DMS153 (cell line): ENCODE results near the gene KLHL29.
A peak's percentile ranks its signal among the peaks of the same experiment; 100 is the strongest.
"Not testable (repeated sequence)": the region's sequence is repeated elsewhere in the genome, so short reads cannot be mapped to it uniquely, and the experiment has no call there.

Source experiments
- DNase-seq: peaks from one replicate; lab custom pipeline; 2025; lab: John Stamatoyannopoulos, UW

The KLHL29 gene

GRCh38 chr2:23384551-23385343, at the start of gene KLHL29:
Gene KLHL29, plus strand, starts transcription at chr2:23385179. Its CDS starts 177,018 bp downstream, at chr2:23562197.
- DNase-seq = no peak

- no peak for DNase-seq
Observed at GRCh38 chr2:23335550-23335949, 49.4 kb upstream of the KLHL29 start.

DNA sequence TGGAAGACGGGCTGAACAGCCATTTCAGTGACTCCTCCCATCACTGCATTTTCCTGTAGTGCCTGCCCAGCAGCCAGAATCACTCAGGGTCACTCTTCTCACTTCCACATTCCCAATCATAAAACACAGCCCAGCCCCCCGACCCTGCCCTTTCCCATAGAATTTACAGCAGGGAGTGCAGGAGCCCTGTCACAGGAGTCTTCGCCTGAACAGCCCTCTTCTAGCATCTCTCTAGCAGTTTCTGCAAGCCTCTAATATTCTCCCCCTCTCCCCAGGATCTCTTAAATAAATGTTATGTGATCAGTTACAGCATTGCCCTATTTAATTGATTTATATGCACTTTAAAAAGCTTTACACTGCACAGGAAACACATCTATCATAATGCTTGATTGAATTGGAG, 42.9 kb upstream of the KLHL29 start:
- DNase-seq = no peak

DNA sequence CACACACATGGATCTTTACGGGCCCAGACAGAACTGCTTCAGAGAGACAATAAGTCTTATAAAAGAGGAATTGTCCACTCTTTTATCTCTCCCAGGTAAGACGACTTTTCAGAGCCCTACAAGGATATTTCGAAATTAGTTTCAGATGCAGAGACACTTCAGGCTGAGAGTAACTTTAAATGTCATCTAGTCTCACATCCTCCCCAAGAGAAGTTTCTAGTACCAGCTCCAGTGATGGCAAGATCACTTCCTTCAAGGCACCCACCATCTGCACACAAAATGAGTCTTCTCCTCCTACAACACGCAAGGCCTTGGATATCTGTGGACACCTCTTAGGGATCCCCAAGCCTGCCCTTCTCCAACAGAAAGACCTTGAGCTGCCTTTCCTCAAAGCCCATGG, 39.0 kb upstream of the KLHL29 start:
- no peak for DNase-seq

- DNase-seq = no peak
Observed at GRCh38 chr2:23346781-23347180, 38.2 kb upstream of the KLHL29 start.

GRCh38 chr2:23347471-23348092, 37.4 kb upstream of the KLHL29 start:
- DNase-seq = no peak

- DNase-seq = not testable (repeated sequence)
Observed at GRCh38 chr2:23348093-23348481, 36.9 kb upstream of the KLHL29 start.

DNA sequence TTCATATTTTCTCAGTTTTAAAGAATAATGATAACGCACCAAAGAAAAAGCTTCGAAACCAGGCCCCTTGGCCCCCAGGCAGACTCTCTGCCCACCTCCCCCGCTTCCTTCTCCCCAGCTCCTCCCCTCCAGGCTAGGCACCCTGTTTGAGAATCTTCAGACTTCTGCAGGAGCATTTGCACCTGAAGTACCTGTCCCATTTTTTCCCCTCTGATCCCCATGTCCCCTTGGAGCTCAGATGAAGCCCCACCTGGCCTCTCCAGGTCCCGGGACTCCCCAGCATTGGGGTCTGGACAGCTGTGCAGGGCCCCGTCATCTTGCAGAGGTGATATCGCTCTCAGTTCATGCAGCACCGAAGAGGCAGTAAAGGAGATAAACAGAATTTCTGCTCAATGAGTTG, 35.5 kb upstream of the KLHL29 start:
- no peak for DNase-seq

GRCh38 chr2:23350041-23350791, 34.8 kb upstream of the KLHL29 start:
- DNase-seq = no peak

DNA sequence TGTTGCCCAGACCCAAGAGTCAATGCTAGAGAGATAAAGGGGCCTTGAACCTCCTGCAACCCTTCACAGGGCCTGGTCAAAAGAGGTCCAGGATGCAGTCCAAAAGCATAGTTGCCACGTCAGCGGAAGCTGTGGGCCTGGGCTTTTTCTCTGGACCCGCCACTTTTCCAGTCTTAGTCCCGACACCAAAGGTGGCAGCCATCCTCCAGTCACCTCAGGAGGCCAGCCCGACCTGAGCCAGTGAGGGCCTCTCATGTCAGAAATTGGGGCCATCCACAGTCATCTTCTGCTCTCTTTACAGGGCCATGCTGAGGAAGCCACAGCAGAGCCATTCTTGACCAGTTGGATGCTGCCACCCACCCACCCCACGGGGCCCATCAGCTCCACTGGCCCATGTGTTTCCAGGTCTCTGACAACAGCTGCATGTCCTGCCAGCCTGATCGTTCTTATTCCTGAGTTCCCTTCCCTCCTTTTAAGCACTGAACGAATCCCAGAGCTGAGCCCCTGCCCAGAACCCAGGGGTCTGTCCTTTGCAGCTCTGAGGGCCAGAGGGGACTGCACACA, 34.1 kb upstream of the KLHL29 start:
- no peak for DNase-seq

- peak; percentile 19 for DNase-seq
Observed at GRCh38 chr2:23351388-23352141, 33.4 kb upstream of the KLHL29 start.

DNA sequence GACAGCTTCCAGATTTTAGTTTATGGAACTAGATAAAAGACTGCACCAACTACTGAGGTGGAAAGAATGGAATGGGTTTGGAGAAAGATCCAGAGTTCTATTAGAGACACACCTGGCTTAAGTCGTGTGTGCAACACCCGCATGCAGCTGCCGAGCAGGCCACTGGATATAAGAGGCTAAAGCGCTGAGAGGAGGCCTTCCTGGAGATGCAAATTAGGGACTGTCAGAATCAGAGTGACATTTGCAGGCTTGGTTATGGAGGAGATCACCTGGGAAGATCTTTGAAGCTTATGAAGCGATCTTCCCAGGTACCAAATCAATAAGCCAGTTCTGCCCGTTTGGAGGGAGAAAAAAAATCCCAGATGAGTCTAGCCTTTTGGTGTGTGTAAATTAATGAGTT, 30.4 kb upstream of the KLHL29 start:
- no peak for DNase-seq

- DNase-seq = no peak
Observed at GRCh38 chr2:23355001-23355400, 30.0 kb upstream of the KLHL29 start.

GRCh38 chr2:23356711-23357110, 28.3 kb upstream of the KLHL29 start:
- DNase-seq = no peak

- no peak for DNase-seq
Observed at GRCh38 chr2:23359631-23360567, 25.1 kb upstream of the KLHL29 start.

DNA sequence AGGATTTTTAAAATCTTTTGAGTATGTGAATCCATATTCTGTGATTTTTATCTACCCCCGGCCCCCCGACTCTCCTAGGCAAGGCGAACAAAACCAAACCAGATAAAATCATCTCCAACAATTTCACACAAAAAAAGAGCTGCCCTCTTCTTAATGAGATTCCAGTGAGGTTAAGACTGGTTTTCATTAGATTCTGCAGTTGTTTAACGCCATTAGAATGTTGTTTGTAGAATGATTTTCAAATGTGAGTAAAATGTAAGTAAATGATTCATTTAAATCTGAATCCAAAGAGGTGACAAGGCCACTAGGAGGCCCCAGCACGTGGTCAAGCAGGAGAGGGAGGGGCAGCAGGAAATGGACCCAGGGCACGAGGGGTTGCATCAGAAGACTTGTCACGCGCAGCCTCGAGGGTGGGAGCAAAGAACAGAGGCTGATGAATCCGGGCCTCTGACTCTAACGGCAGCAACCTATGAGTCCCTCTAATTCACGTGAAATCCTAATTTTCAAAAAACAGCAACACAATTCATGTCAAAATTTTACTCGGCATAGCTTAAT, 24.3 kb upstream of the KLHL29 start:
- DNase-seq = no peak

- no peak for DNase-seq
Observed at GRCh38 chr2:23361152-23361551, 23.8 kb upstream of the KLHL29 start.

GRCh38 chr2:23363268-23363667, 21.7 kb upstream of the KLHL29 start:
- no peak for DNase-seq

- no peak for DNase-seq
Observed at GRCh38 chr2:23363831-23364230, 21.1 kb upstream of the KLHL29 start.

DNA sequence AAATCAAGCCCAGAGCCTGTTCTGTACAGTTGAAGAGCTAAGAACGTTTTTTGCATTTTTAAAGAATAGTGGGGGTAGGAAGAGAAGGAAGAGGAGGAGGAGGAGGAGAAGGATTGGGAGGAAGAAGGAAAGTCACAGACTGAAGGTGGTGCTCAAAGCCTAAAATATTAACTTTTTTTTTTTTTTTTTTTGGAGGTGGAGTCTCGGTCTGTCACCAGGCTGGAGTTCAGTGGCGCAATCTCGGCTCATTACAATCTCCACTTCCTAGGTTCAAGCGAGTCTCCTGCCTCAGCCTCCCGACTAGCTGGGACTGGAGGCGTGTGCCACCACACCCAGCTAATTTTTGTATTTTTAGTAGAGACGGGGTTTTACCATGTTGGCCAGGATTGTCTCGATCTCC, 18.3 kb upstream of the KLHL29 start:
- no peak for DNase-seq
